ENCODE results near the gene TKT. TPM values are rescaled to one million over a fixed set of nuclear protein-coding genes. Genes with fewer than 3 reads are reported as not detected.
A peak's percentile ranks its signal among the peaks of the same experiment; 100 is the strongest.

Gene TKT
- total and polyA plus RNA-seq, 2 of the 13 experiments (the other 11 are each of a cell fraction or from before 2014, with no cell fraction given), result 150 to 238 TPM

DNA sequence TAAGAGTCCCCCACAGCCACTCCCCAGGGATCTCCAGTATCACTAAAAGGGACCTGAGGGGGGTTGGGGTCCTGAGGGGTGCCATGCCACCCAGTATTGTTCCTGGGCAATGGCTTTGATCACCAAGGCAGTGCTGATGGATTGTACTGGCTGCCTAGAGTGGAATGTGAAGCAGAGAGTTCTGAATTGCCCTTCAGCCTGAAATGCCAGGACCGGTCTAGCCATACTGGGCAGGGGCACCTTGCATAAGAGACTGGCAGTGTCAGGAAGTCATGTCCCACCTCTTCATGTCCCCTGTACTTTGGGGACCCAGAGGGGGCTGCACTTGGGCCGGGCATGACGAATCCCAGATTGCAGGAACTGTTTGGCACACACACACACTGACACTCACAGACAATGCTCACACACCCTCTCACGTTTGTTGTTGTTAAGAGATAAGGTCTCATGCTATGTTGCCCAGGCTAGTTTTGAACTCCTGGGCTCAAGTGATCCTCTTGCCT, 4.5 kb upstream of the TKT start:
- TF ChIP-seq ONECUT2 (CRISPR knock-in tag; IDR thresholded peaks at IDR 0.05) (no peak), SOX6 (IDR thresholded peaks at IDR 0.05) (no peak), SOX6 (CRISPR knock-in tag; IDR thresholded peaks at IDR 0.05) (0 out of 2 replicates have a peak, but pooled peaks have one; percentile 3)

GRCh38 chr3:53259427-53260259, 3.8 kb upstream of the TKT start:
- intact Hi-C loops (cut with micrococcal nuclease; ENCODE audit: unreplicated experiment), result loop anchor here (5.0 kb wide), 1 partner anchor 37 kb away; no protein-coding TSS in a partner anchor
- CTCF ChIA-PET (ENCODE audit: low intra/inter-chr PET ratio, low total read pairs), result no interaction called here
- TF ChIP-seq ZFP36L1 (CRISPR knock-in tag; IDR thresholded peaks at IDR 0.05), result no peak
- TF ChIP-seq ZC3H13 (CRISPR knock-in tag; IDR thresholded peaks at IDR 0.05), result no peak
- no peak for TF ChIP-seq ZNF318 (CRISPR knock-in tag; IDR thresholded peaks at IDR 0.05)
- TF ChIP-seq SMARCC2 (IDR thresholded peaks at IDR 0.05), result no peak
- TF ChIP-seq ZNF331 (CRISPR knock-in tag; IDR thresholded peaks at IDR 0.05), result 0 out of 2 replicates have a peak, but pooled peaks have one; percentile 14

More for the DNA sequence above, 4.5 kb upstream of the TKT start:
- Histone ChIP-seq H3K4me2 (ENCODE audit: low read depth, low read length) (peak overlapping the region; percentile 64), H3K27ac (ENCODE audit: extremely low read length, insufficient read depth, low read length) (no peak overlapping the region), H2AFZ (ENCODE audit: low read length) (no peak overlapping the region), H3K9ac (ENCODE audit: insufficient read depth, low read depth, low read length) (peak overlapping the region; percentile 11; the same call in 1 of the 2 replicates), H3K9me3 (ENCODE audit: low read length) (no peaks in the 10 kb centered on the region), H3K4me3 (replicated peaks in 1 of 3; ENCODE audit: insufficient read depth in 1 of 3, low read depth in 2 of 3, low read length in 3 of 3) (peak overlapping the region in 1 of 3 experiments; percentile 29; a peak in 1 of 6 replicates), H3K36me3 (replicated peaks in 1 of 2; ENCODE audit: control insufficient read depth in 1 of 2, insufficient read depth in 2 of 2, low read length in 2 of 2) (no peaks in the 10 kb centered on the region), H3K27me3 (ENCODE audit: control insufficient read depth in 1 of 2, insufficient read depth in 2 of 2, low read length in 2 of 2) (no peaks in the 10 kb centered on the region), H3K79me2 (ENCODE audit: insufficient read depth, low read length) (peaks cover 2% of the 10 kb centered on the region), H3K4me1 (ENCODE audit: insufficient read depth, low read length) (peaks cover 90% of the 10 kb centered on the region), H4K20me1 (ENCODE audit: insufficient read depth, low read length) (no peaks in the 10 kb centered on the region)
- FAIRE-seq (no peak), DNase-seq (ENCODE audit: low spot score) (no peak), ATAC-seq (peak; percentile 1; the same call in 1 of the 3 replicates)
- in situ Hi-C loops (cut with HindIII; ENCODE audit: extremely low pct_ligation_motif_present, low pct_unique_long_range_greater_than_20kb) (no loop called here), intact Hi-C loops (cut with micrococcal nuclease; ENCODE audit: unreplicated experiment) (no loop called here)
- ChIA-PET CTCF (ENCODE audit: low intra/inter-chr PET ratio, low total read pairs) (no interaction called here), POLR2A (interaction anchor here (0.6 to 2.1 kb wide), 2 partner anchors 10 to 13 kb away, joined by 3 to 11 read pairs; no protein-coding TSS in a partner anchor)
- 56% methylated on average over 1 of the region's 4 CpGs for WGBS (ENCODE audit: low lambda C conversion rate)
- no TSS peak for BruUV-seq (replicated peaks)

More at GRCh38 chr3:53259427-53260259, 3.8 kb upstream of the TKT start:
- H4K20me1 ChIP-seq (ENCODE audit: insufficient read depth, low read length), result peaks cover 2% of the 10 kb centered on the region
- in situ Hi-C loops (cut with HindIII; ENCODE audit: extremely low pct_ligation_motif_present, low pct_unique_long_range_greater_than_20kb), result no loop called here
- H2AFZ ChIP-seq (ENCODE audit: low read length), result no peak overlapping the region
- peaks cover 9% of the 10 kb centered on the region for H3K79me2 ChIP-seq (ENCODE audit: insufficient read depth, low read length)
- DNase-seq (ENCODE audit: low spot score) (peak; percentile 39), ATAC-seq (peak; percentile 51), FAIRE-seq (peak; percentile 48)
- peak overlapping the region; percentile 11; the same call in 1 of the 2 replicates for H3K9ac ChIP-seq (ENCODE audit: insufficient read depth, low read depth, low read length)
- no peaks in the 10 kb centered on the region; a peak in 1 of 5 replicates for H3K27me3 ChIP-seq (ENCODE audit: control insufficient read depth in 1 of 2, insufficient read depth in 2 of 2, low read length in 2 of 2)
- peaks cover 83% of the 10 kb centered on the region for H3K4me1 ChIP-seq (ENCODE audit: insufficient read depth, low read length)
- POLR2A ChIA-PET, result interaction anchor here (0.6 to 2.1 kb wide), 2 partner anchors 10 to 12 kb away, joined by 3 to 11 read pairs; no protein-coding TSS in a partner anchor
- BruUV-seq (replicated peaks), result no TSS peak
- H3K4me2 ChIP-seq (ENCODE audit: low read depth, low read length), result peak overlapping the region; percentile 64
- H3K27ac ChIP-seq (ENCODE audit: extremely low read length, insufficient read depth, low read length), result peak overlapping the region; percentile 11
- peak overlapping the region in 1 of 3 experiments; percentile 29; a peak in 2 of 6 replicates for H3K4me3 ChIP-seq (replicated peaks in 1 of 3; ENCODE audit: insufficient read depth in 1 of 3, low read depth in 2 of 3, low read length in 3 of 3)
- no peaks in the 10 kb centered on the region for H3K9me3 ChIP-seq (ENCODE audit: low read length)
- 22% methylated on average over 7 of the region's 9 CpGs for WGBS (ENCODE audit: low lambda C conversion rate)
- no peaks in the 10 kb centered on the region for H3K36me3 ChIP-seq (replicated peaks in 1 of 2; ENCODE audit: control insufficient read depth in 1 of 2, insufficient read depth in 2 of 2, low read length in 2 of 2)
